ENCODE data around the gene RAC3.

DNA sequence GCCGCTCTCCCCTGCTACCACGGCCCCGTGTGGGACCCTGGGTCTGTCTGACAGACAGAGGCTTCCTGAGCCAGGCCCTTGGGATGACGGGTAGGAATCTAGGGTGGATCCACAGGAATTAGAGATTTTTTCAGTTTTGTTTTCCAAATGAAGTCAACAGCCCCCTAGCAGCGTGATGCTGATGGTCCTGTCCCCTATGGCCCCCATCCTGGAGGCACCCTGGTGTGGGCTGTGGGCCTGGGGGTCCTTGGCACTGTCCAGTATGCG lies 24.3 kb upstream of the RAC3 start:
- no peak for TF ChIP-seq POLR2A (IDR thresholded peaks at IDR 0.05)
- TF ChIP-seq, protein P1, sequence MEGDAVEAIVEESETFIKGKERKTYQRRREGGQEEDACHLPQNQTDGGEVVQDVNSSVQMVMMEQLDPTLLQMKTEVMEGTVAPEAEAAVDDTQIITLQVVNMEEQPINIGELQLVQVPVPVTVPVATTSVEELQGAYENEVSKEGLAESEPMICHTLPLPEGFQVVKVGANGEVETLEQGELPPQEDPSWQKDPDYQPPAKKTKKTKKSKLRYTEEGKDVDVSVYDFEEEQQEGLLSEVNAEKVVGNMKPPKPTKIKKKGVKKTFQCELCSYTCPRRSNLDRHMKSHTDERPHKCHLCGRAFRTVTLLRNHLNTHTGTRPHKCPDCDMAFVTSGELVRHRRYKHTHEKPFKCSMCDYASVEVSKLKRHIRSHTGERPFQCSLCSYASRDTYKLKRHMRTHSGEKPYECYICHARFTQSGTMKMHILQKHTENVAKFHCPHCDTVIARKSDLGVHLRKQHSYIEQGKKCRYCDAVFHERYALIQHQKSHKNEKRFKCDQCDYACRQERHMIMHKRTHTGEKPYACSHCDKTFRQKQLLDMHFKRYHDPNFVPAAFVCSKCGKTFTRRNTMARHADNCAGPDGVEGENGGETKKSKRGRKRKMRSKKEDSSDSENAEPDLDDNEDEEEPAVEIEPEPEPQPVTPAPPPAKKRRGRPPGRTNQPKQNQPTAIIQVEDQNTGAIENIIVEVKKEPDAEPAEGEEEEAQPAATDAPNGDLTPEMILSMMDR (IDR thresholded peaks at IDR 0.05), result no peak
